Thoracic aorta (tissue), 2 donors: ENCODE data around the gene CELA2B. TPM values are rescaled to one million over a fixed set of nuclear protein-coding genes. Genes with fewer than 3 reads are reported as not detected.

ENCODE experiments used
- ATAC-seq: fragments of 150-250 bp; one replicate; pipeline ENCODE4 v1.8.0; 2017; ENCODE audit warnings: low read depth; ENCODE audit not compliant: insufficient number of reproducible peaks, low FRiP score
- DNase-seq: peaks from one replicate; pipeline ENCODE4 v3.0.0-alpha.2; 2020; ENCODE audit warnings: low spot score
- H3K27ac ChIP-seq, 2 donors: fragments of 200-600 bp; sonication (generic); 1 replicate in 1 of 2; 2 replicates in 1 of 2; pipeline ENCODE4 v1.5.1; 2016; ENCODE audit warnings: mild to moderate bottlenecking in 2 of 2, moderate library complexity in 2 of 2
- H3K27me3 ChIP-seq: fragments of 200-600 bp; sonication (generic); replicated peaks from 2 replicates; pipeline ENCODE4 v1.6.0; 2016; ENCODE audit warnings: mild to moderate bottlenecking; ENCODE audit not compliant: insufficient read depth
- H3K36me3 ChIP-seq: fragments of 200-600 bp; sonication (generic); one replicate; pipeline ENCODE4 v1.5.1; 2016
- H3K4me1 ChIP-seq, 2 donors: fragments of 200-600 bp; sonication (generic); 1 replicate in 1 of 2; 2 replicates in 1 of 2; pipeline versions ENCODE4 v1.5.1 to v1.6.0; 2016; ENCODE audit warnings: low read depth in 2 of 2, mild to moderate bottlenecking in 1 of 2; ENCODE audit not compliant: control insufficient read depth in 1 of 2
- H3K4me3 ChIP-seq: fragments of 200-600 bp; sonication (generic); 2 replicates; pipeline ENCODE4 v1.5.1; 2016; ENCODE audit warnings: mild to moderate bottlenecking
- H3K9me3 ChIP-seq: fragments of 200-600 bp; sonication (generic); 2 replicates; pipeline ENCODE4 v1.5.1; 2016
- CTCF ChIP-seq: fragments of 200-600 bp; sonication (generic); IDR thresholded peaks from one replicate; pipeline ENCODE4 v1.5.1; 2019; ENCODE audit warnings: antibody characterized with exemption
- total RNA-seq, 2 donors: library from RNA; depleted of rRNA; stranded (reverse); fragments of >200 nt; gene quantifications; one replicate each; pipeline versions ENCODE4 v1.1.0 to v1.2.3, GENCODE V29; 2016

The CELA2B gene
- total RNA-seq, 2 donors from 2014 or later, result not detected

GRCh38 chr1:15531682-15532081 is 55.8 kb downstream of the CELA2B start:
- H3K36me3 ChIP-seq, result peaks cover 8% of the 10 kb centered on the region
- ATAC-seq, result no peak
- H3K9me3 ChIP-seq, result no peaks in the 10 kb centered on the region

GRCh38 chr1:15538771-15539170 is 62.9 kb downstream of the CELA2B start:
- Histone ChIP-seq H3K27ac (no peak overlapping the region), H3K4me3 (no peak overlapping the region), H3K4me1 (no peaks in the 10 kb centered on the region), H3K27me3 (no peaks in the 10 kb centered on the region), H3K36me3 (peaks cover 22% of the 10 kb centered on the region), H3K9me3 (no peaks in the 10 kb centered on the region)
- DNase-seq (no peak), ATAC-seq (no peak)
- no peak for TF ChIP-seq CTCF

More at GRCh38 chr1:15531682-15532081, 55.8 kb downstream of the CELA2B start:
- DNase-seq, result no peak
- Histone ChIP-seq H3K27ac (no peak overlapping the region), H3K4me1 (peaks cover 3 to 13% of the 10 kb centered on the region in 2 donors), H3K4me3 (no peak overlapping the region), H3K27me3 (no peaks in the 10 kb centered on the region)
- TF ChIP-seq CTCF, result no peak

- DNase-seq, result no peak
- ATAC-seq, result no peak
Observed at GRCh38 chr1:15540186-15540585, 64.3 kb downstream of the CELA2B start.

More at GRCh38 chr1:15540186-15540585, 64.3 kb downstream of the CELA2B start:
- Histone ChIP-seq H3K4me1 (no peaks in the 10 kb centered on the region), H3K27ac (no peak overlapping the region), H3K9me3 (no peaks in the 10 kb centered on the region), H3K36me3 (peaks cover 27% of the 10 kb centered on the region), H3K4me3 (no peak overlapping the region), H3K27me3 (no peaks in the 10 kb centered on the region)
- no peak for TF ChIP-seq CTCF

Other genes starting within 250 kb of the CELA2B start
- gene FHAD1, start 228.9 kb upstream of the CELA2B start, total RNA-seq, result 1 to 10 TPM in 1 of 2 donors, not detected in 1; 4.4 TPM
- 10 to 100 TPM; 36.0 to 71.3 TPM for gene EFHD2, start 66.2 kb upstream of the CELA2B start, total RNA-seq
- gene CTRC, start 37.7 kb upstream of the CELA2B start, total RNA-seq, result under 1 TPM in 1 of 2 donors, not detected in 1; 0.95 TPM
- gene CELA2A, start 19.4 kb upstream of the CELA2B start, total RNA-seq, result not detected
- gene CASP9, start 48.1 kb downstream of the CELA2B start, total RNA-seq, result 10 to 100 TPM; 14.2 to 18.8 TPM
- 10 to 100 TPM; 14.1 to 28.6 TPM for gene DNAJC16, start 50.7 kb downstream of the CELA2B start, total RNA-seq
- gene AGMAT, start 108.9 kb downstream of the CELA2B start, total RNA-seq, result under 1 TPM in 1 of 2 donors, not detected in 1; 0.21 TPM
- 10 to 100 TPM; 19.6 to 37.5 TPM for gene DDI2, start 141.4 kb downstream of the CELA2B start, total RNA-seq
- 10 to 100 TPM; 53.7 to 74.6 TPM for gene PLEKHM2, start 208.2 kb downstream of the CELA2B start, total RNA-seq